ENCODE data around the gene UCHL1.

- TF ChIP-seq CTCF (IDR thresholded peaks at IDR 0.05; ENCODE audit: low read depth, low read length) (no peak), EZH2phosphoT487 (IDR thresholded peaks at IDR 0.05; ENCODE audit: low read depth) (no peak)
These were observed 59.1 kb downstream of the UCHL1 start for GRCh38 chr4:41315862-41316261.
